Measurements from ENCODE around the gene BCL11A.

The BCL11A gene

GRCh38 chr2:60409531-60409871, 144.0 kb downstream of the BCL11A start:
- no peak overlapping the region for H3K27ac ChIP-seq
- H4K20me1 ChIP-seq (ENCODE audit: insufficient read depth) = no peaks in the 10 kb centered on the region
- no peak overlapping the region for H3K9ac ChIP-seq
- H3K27me3 ChIP-seq (ENCODE audit: insufficient read depth, low read depth) = no peaks in the 10 kb centered on the region
- H3K4me2 ChIP-seq = no peak overlapping the region
- TF ChIP-seq, protein P1, sequence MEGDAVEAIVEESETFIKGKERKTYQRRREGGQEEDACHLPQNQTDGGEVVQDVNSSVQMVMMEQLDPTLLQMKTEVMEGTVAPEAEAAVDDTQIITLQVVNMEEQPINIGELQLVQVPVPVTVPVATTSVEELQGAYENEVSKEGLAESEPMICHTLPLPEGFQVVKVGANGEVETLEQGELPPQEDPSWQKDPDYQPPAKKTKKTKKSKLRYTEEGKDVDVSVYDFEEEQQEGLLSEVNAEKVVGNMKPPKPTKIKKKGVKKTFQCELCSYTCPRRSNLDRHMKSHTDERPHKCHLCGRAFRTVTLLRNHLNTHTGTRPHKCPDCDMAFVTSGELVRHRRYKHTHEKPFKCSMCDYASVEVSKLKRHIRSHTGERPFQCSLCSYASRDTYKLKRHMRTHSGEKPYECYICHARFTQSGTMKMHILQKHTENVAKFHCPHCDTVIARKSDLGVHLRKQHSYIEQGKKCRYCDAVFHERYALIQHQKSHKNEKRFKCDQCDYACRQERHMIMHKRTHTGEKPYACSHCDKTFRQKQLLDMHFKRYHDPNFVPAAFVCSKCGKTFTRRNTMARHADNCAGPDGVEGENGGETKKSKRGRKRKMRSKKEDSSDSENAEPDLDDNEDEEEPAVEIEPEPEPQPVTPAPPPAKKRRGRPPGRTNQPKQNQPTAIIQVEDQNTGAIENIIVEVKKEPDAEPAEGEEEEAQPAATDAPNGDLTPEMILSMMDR (conservative IDR thresholded peaks at IDR 0.05; ENCODE audit: low read depth, low read length) = no peak
- H3K4me3 ChIP-seq (IDR thresholded peaks at IDR 0.05; ENCODE audit: insufficient read depth, low read depth, low read length) = no peak overlapping the region
- H2AFZ ChIP-seq (ENCODE audit: low read depth) = no peak overlapping the region
- H3K4me1 ChIP-seq (ENCODE audit: low read depth, poor library complexity, severe bottlenecking) = no peaks in the 10 kb centered on the region
- H3K79me2 ChIP-seq (ENCODE audit: insufficient read depth, low read depth) = no peaks in the 10 kb centered on the region
- no peaks in the 10 kb centered on the region for H3K36me3 ChIP-seq (ENCODE audit: insufficient read depth)

DNA sequence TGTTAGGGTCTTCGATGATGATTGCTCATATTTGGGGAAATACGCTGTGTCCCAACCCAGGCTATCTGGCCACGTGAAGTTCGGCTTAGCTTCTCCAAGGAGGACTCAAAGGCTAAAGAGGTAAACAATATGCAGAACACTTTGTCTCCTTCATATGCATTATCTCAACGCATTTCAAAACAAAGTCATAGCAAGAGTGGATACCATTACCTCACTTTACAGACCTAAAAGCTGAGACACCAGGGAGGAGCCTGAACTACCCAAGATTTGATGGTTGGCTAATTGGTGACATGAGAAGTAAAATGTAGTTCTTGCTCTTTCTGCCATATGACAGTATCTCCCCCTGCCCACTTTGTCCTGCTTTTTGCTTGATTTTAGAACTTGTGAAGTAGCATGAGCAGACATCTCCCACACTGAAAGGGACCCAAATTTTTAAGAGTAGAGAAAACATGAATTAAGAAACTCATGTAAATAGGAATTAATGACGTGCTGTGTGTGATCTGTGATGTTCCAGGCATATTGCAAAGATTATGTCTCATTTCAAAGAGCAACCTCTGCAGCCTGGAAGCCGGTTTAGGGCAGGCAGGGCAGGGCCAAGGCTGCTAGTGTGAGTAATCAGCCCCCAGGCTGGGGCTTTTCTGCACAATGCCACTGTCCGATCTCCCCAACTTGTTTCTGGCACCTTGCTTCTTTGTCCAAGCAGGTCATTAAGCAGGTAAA, 144.5 kb downstream of the BCL11A start:
- Histone ChIP-seq H2AFZ (ENCODE audit: low read depth) (no peak overlapping the region), H3K27me3 (ENCODE audit: insufficient read depth, low read depth) (no peaks in the 10 kb centered on the region), H3K4me1 (ENCODE audit: low read depth, poor library complexity, severe bottlenecking) (no peaks in the 10 kb centered on the region), H3K4me2 (no peak overlapping the region), H4K20me1 (ENCODE audit: insufficient read depth) (no peaks in the 10 kb centered on the region), H3K4me3 (IDR thresholded peaks at IDR 0.05; ENCODE audit: insufficient read depth, low read depth, low read length) (no peak overlapping the region), H3K79me2 (ENCODE audit: insufficient read depth, low read depth) (no peaks in the 10 kb centered on the region), H3K9ac (no peak overlapping the region), H3K27ac (no peak overlapping the region), H3K36me3 (ENCODE audit: insufficient read depth) (no peaks in the 10 kb centered on the region)
- TF ChIP-seq, protein P1 (conservative IDR thresholded peaks at IDR 0.05; ENCODE audit: low read depth, low read length) = no peak

- no peak overlapping the region for H3K27ac ChIP-seq
- H3K9ac ChIP-seq = no peak overlapping the region
- no peak overlapping the region for H3K4me2 ChIP-seq
- no peaks in the 10 kb centered on the region for H4K20me1 ChIP-seq (ENCODE audit: insufficient read depth)
- H3K27me3 ChIP-seq (ENCODE audit: insufficient read depth, low read depth) = no peaks in the 10 kb centered on the region
- TF ChIP-seq, protein P1 (conservative IDR thresholded peaks at IDR 0.05; ENCODE audit: low read depth, low read length) = no peak
- H3K79me2 ChIP-seq (ENCODE audit: insufficient read depth, low read depth) = no peaks in the 10 kb centered on the region
- H3K4me1 ChIP-seq (ENCODE audit: low read depth, poor library complexity, severe bottlenecking) = no peaks in the 10 kb centered on the region
- no peak overlapping the region for H2AFZ ChIP-seq (ENCODE audit: low read depth)
- H3K36me3 ChIP-seq (ENCODE audit: insufficient read depth) = no peaks in the 10 kb centered on the region
- no peak overlapping the region for H3K4me3 ChIP-seq (IDR thresholded peaks at IDR 0.05; ENCODE audit: insufficient read depth, low read depth, low read length)
Observed at GRCh38 chr2:60408207-60408606, 145.2 kb downstream of the BCL11A start.

DNA sequence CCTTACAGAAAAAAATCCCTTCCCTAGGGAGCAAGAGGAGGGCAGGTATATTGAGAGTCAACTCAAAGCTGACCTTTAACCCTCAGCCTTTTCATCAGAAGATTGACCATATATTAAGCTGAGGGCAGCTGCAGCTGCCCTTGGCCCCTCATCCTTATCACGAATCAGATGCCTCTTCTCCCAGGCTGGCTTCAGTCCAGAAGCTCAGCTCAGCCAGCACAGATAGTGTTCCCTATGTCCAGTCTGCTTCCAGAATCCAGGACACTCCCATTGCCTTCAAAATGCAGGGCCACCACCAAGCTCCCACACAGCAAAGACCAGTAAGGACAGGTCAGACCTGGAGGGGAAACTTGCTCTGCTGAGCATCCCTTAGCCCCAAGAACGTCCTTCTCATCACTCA, 146.1 kb downstream of the BCL11A start:
- Histone ChIP-seq H3K4me3 (IDR thresholded peaks at IDR 0.05; ENCODE audit: insufficient read depth, low read depth, low read length) (no peak overlapping the region), H3K27me3 (ENCODE audit: insufficient read depth, low read depth) (no peaks in the 10 kb centered on the region), H3K9ac (no peak overlapping the region), H3K36me3 (ENCODE audit: insufficient read depth) (no peaks in the 10 kb centered on the region), H3K27ac (no peak overlapping the region), H3K4me1 (ENCODE audit: low read depth, poor library complexity, severe bottlenecking) (no peaks in the 10 kb centered on the region), H4K20me1 (ENCODE audit: insufficient read depth) (no peaks in the 10 kb centered on the region), H2AFZ (ENCODE audit: low read depth) (no peak overlapping the region), H3K4me2 (no peak overlapping the region), H3K79me2 (ENCODE audit: insufficient read depth, low read depth) (no peaks in the 10 kb centered on the region)
- TF ChIP-seq, protein P1 (conservative IDR thresholded peaks at IDR 0.05; ENCODE audit: low read depth, low read length) = no peak

Data from KMS-11 (cell line).